Stimulated activated CD8-positive, alpha-beta memory T cell treated with anti-CD3 and anti-CD28 coated beads, Interleukin-12 subunit alpha, Interleukin-12 subunit beta, amount 100 ng/mL, for 24 hours (primary cell): ENCODE data around the gene BTBD19.
A peak's percentile ranks its signal among the peaks of the same experiment; 100 is the strongest.
"Not testable (repeated sequence)": the region's sequence is repeated elsewhere in the genome, so short reads cannot be mapped to it uniquely, and the experiment has no call there.

Experiments
- DNase-seq: peaks from one replicate; pipeline ENCODE4 v3.0.0-alpha.2; 2020; ENCODE audit errors: extremely low read depth

The BTBD19 gene

GRCh38 chr1:44787506-44787905, 20.8 kb upstream of the BTBD19 start:
- no peak for DNase-seq

DNA sequence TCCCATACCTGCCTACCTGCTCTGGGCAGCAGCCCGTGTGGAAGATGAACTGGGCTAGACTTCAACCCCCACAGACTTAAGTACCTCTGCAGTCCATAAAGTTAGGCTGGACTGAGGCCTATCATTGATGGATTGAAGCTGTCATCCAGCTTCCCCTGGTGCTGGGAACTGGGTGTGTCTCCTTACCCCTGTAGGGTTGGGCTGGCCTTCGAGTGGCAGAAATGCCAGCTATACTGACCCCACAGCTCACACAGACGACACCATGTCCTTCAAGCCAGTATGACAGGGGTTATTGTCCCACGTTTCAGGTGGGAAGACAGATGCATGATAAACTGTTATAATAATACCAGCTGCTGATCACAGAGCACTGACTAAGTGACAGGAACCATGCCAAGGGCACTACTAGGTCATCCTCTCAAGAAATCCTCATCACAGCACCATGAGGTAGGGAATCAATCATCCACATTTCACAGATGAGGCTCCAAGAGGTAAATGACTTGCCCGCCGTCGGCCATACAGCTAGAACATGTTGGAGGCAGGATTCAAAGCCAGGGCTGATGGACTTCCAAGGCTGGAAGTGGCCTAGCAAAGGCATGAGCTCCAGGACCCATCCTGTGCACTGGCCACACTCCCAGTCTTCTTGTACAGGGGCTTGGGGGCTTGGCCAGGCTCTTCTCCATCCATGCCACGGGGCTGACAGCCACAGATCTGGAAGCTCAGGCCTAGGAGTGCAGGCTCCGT, 20.0 kb upstream of the BTBD19 start, which contains the start of gene BEST4:
Gene BEST4, minus strand, starts transcription at position 51 of the 741 bp plus-strand sequence. CDS start 465 bp downstream, outside the sequence.
- no peak for DNase-seq

- DNase-seq, result no peak
These were observed 17.1 kb upstream of the BTBD19 start for GRCh38 chr1:44790968-44791801.

GRCh38 chr1:44792736-44793502, 15.4 kb upstream of the BTBD19 start:
- no peak for DNase-seq

GRCh38 chr1:44797886-44798285, 10.4 kb upstream of the BTBD19 start:
- not testable (repeated sequence) for DNase-seq

DNA sequence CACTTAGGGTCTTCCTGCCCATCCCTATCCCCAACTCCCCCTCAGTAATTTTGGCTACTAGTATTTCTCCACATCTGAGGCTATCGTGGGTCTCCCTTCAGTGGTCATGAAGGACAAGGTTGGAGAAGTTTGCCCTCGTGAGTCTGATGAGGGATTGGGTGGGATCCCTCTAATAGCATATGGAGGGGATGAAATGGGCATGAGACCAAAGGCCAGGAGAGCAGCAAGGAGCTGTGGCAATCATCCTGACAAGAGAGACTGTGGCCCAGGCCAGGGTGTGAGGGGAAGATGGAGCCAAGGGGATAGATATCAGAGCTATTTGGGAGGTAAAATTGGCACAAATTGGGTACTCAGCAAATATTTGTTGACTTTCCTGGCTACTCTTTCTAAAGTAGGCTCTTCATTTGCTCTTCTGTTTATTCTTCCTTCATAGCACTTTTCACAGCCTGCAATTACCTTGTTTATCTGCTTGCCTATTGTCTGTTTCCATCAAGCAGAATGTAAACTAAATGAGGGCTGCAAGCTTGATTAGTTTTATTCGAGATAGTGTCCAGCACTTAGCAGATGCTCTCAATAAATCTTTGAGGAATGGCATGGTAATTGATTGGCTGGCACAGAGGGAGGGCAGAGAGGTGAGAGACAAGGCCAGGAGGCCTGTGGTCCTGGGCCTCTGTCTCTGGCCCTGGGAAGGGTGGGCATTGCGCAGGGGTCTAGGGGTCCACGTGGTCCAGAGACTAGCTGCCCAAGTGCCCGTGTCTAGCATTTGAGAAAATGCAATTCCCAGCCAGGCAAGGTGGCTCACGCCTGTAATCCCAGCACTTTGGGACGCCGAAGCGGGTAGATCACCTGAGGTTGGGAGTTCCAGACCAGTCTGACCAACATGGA, 9.6 kb upstream of the BTBD19 start:
- no peak for DNase-seq

GRCh38 chr1:44799770-44800584, 8.3 kb upstream of the BTBD19 start, which contains the start of gene PLK3:
Gene PLK3 (plus strand): TSS chr1:44800377. CDS start chr1:44800464, 87 bp downstream.
- peak; percentile 95 for DNase-seq

DNA sequence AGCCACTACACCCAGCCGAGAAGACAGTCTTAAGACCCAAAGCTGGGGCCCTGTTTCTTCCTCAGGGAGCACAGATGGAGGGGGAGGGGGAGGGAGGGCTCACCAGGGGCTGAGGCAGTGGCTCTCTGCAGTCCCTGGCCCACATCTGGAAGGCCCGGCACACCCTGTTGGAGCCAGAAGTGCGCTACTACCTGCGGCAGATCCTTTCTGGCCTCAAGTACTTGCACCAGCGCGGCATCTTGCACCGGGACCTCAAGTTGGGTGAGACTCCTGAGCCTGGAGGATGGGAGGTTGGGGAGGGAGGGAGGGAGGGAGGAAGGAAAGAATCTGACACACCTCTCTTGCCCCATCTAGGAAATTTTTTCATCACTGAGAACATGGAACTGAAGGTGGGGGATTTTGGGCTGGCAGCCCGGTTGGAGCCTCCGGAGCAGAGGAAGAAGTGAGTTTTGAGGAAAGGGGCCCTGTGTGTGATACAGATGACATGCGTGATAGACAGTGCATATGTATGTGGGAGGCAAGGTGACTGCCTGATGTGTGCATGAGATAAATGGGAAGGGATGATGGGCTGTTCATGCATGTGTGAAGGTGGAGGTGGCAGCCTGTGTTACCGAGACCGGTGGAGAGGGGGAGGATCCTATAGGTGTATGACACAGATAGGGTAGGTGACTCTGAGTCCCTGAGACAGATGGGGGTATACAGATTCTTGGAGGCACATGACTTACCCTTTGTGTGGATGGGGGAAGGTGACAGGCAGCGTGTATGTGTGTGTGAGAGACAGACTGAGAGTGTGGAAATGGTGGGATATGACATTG, 6.6 kb upstream of the BTBD19 start:
- DNase-seq, result no peak

GRCh38 chr1:44802306-44803061, 5.8 kb upstream of the BTBD19 start:
- no peak for DNase-seq

DNA sequence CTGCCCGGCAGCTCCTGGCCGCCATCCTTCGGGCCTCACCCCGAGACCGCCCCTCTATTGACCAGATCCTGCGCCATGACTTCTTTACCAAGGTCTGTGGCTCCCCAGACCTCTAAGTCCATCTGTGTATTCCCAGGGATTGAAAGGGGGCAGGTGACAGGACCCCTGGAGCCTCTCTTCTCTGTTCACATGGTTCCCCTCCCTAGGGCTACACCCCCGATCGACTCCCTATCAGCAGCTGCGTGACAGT, 5.3 kb upstream of the BTBD19 start:
- DNase-seq, result no peak

DNA sequence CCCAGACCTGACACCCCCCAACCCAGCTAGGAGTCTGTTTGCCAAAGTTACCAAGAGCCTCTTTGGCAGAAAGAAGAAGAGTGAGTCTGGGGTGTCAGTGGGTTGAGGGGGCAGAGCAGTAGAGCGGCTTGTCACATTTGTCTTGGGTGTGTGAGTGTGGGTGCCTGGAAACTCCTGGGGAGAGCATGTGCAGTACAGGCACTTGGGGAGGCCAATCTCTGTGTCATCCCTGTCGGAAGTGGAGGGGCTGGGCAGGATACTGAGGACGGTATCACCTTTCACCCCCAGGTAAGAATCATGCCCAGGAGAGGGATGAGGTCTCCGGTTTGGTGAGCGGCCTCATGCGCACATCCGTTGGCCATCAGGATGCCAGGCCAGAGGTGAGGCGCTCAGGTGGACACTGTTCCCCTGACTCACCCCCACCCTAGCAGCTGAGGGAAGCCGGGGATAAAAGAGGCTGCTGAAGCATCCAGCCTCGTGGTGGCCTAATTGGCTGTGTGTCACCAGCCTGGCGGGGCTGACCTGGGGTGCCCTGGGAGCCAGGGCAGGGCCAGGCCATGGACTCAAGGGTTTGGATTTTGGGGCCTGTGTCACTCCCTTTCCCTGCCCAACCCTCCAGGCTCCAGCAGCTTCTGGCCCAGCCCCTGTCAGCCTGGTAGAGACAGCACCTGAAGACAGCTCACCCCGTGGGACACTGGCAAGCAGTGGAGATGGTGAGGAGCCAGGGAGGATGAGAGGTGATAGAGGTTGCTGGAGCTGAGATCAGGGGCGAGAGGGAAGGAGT, 4.8 kb upstream of the BTBD19 start:
- DNase-seq, result no peak

DNA sequence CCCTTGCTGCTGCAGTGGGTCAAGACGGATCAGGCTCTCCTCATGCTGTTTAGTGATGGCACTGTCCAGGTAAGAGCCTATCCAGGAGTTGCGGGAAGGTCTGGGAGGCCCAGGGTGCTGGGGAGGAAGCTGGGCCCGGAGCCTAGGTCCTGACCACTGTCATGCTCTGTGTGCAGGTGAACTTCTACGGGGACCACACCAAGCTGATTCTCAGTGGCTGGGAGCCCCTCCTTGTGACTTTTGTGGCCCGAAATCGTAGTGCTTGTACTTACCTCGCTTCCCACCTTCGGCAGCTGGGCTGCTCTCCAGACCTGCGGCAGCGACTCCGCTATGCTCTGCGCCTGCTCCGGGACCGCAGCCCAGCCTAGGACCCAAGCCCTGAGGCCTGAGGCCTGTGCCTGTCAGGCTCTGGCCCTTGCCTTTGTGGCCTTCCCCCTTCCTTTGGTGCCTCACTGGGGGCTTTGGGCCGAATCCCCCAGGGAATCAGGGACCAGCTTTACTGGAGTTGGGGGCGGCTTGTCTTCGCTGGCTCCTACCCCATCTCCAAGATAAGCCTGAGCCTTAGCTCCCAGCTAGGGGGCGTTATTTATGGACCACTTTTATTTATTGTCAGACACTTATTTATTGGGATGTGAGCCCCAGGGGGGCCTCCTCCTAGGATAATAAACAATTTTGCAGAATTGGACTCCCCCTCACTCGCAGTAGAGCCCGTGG, 2.9 kb upstream of the BTBD19 start:
- DNase-seq, result no peak

DNA sequence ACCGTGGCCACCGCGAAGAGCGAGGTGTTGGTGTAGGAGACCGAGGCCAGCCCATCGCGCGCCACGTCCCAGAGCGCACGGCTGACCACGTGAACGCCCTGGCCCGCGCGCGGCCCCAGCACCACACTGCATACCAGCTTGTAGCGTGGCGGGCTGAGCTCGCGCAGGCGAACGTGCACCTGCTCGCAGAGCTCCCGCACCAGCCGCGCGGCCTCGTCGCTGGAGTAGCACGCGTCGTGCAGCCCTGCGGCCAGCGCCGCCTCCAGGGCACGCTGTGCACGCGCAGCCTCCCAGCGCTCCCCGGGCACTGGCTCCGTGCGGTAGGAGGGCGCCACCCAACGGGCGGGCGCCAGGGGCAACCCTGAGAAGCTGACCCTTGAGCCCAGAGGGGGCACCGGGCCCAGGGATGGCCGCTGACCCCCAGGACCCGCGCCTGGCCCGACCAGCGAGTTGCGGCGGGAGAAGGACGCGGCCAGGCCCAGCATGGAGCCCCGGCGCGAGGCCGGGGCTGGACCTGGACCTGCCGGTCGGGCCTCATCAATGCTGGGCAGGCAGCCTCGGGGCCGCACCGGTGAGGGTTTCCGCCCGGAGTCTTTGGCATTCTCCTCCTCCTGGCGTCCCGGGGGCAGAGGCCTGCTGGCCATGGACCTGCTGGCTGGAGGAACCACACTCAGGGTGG, 2.2 kb upstream of the BTBD19 start:
- DNase-seq, result no peak

DNA sequence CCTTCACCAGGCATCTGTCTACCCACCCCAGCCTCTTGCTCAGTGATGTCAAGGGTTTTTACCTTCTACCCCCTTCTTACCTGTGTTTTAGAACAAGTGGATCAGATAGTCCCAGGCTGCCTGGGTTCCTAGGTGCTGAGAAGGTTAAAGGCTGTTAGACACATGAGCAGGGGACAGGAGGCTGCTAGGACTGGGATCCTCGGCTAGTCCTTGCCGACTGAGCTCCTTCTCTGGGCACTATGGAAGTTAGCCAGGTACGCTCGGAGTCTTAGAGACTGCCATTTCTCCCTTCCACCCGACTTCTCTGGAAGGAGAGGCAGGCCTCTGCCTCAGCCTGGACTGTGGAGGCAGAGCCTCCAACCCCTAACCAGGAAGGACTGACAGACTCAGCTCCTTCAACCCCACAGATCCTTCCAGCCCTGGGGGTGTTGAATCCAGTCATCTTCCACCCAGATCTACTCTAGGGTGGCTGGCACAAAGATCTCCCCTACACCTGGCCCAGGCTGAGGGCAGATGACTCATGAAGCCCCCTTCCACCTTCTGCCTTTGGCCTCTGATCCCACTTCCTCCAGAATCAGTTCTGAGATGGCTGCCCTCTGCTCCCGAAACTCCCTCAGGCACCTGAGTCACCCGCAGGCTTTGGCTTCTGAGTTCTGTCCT, 1.5 kb upstream of the BTBD19 start, which contains the start of gene DYNLT4:
Gene DYNLT4, minus strand, starts transcription at position 648 of the 660 bp plus-strand sequence. CDS start 683 bp downstream, outside the sequence.
- DNase-seq, result no peak

GRCh38 chr1:44807364-44808062, 810 bp upstream of the BTBD19 start:
- no peak for DNase-seq
